ENCODE results near the gene PPP1R37.

The PPP1R37 gene

GRCh38 chr19:45071545-45071938, 21.4 kb upstream of the PPP1R37 start:
- no peak overlapping the region for H3K4me3 ChIP-seq (ENCODE audit: low read length)
- no peaks in the 10 kb centered on the region for H3K9me3 ChIP-seq (ENCODE audit: control insufficient read depth, insufficient read depth, low read length)
- no peak overlapping the region for H3K27ac ChIP-seq (ENCODE audit: low read length)
- WGBS (ENCODE audit: insufficient coverage, insufficient read length), result no CpG with 5 or more reads among the region's 25 CpGs
- H3K36me3 ChIP-seq (ENCODE audit: control insufficient read depth, insufficient read depth, low read length), result peaks cover 40% of the 10 kb centered on the region
- no peaks in the 10 kb centered on the region for H3K27me3 ChIP-seq (ENCODE audit: control insufficient read depth, insufficient read depth, low read length)
- no peak for DNase-seq (ENCODE audit: low read depth, low spot score)
- H3K4me1 ChIP-seq (ENCODE audit: control insufficient read depth, insufficient read depth, low read length), result peaks cover 2% of the 10 kb centered on the region; the same call in 1 of the 2 replicates

GRCh38 chr19:45071969-45072790, 20.8 kb upstream of the PPP1R37 start:
- Histone ChIP-seq H3K36me3 (ENCODE audit: control insufficient read depth, insufficient read depth, low read length) (peaks cover 39% of the 10 kb centered on the region), H3K4me1 (ENCODE audit: control insufficient read depth, insufficient read depth, low read length) (peaks cover 2% of the 10 kb centered on the region; the same call in 1 of the 2 replicates)
- no CpG with 5 or more reads among the region's 34 CpGs for WGBS (ENCODE audit: insufficient coverage, insufficient read length)

GRCh38 chr19:45074744-45075300, 18.2 kb upstream of the PPP1R37 start:
- no peak overlapping the region for H3K27ac ChIP-seq (ENCODE audit: low read length)
- WGBS (ENCODE audit: insufficient coverage, insufficient read length), result no CpG with 5 or more reads among the region's 11 CpGs
- no peak for DNase-seq (ENCODE audit: low read depth, low spot score)
- H3K36me3 ChIP-seq (ENCODE audit: control insufficient read depth, insufficient read depth, low read length), result peaks cover 24% of the 10 kb centered on the region
- no peaks in the 10 kb centered on the region for H3K9me3 ChIP-seq (ENCODE audit: control insufficient read depth, insufficient read depth, low read length)
- H3K27me3 ChIP-seq (ENCODE audit: control insufficient read depth, insufficient read depth, low read length), result no peaks in the 10 kb centered on the region
- H3K4me3 ChIP-seq (ENCODE audit: low read length), result peak overlapping the region; percentile 33; the same call in 1 of the 2 replicates
- H3K4me1 ChIP-seq (ENCODE audit: control insufficient read depth, insufficient read depth, low read length), result peaks cover 2% of the 10 kb centered on the region; the same call in 1 of the 2 replicates

More at GRCh38 chr19:45071969-45072790, 20.8 kb upstream of the PPP1R37 start:
- Histone ChIP-seq H3K27me3 (ENCODE audit: control insufficient read depth, insufficient read depth, low read length) (no peaks in the 10 kb centered on the region), H3K27ac (ENCODE audit: low read length) (no peak overlapping the region), H3K4me3 (ENCODE audit: low read length) (no peak overlapping the region), H3K9me3 (ENCODE audit: control insufficient read depth, insufficient read depth, low read length) (no peaks in the 10 kb centered on the region)
- DNase-seq (ENCODE audit: low read depth, low spot score), result no peak

GRCh38 chr19:45075301-45076028, 17.5 kb upstream of the PPP1R37 start:
- H3K9me3 ChIP-seq (ENCODE audit: control insufficient read depth, insufficient read depth, low read length), result no peaks in the 10 kb centered on the region
- H3K27ac ChIP-seq (ENCODE audit: low read length), result no peak overlapping the region
- H3K36me3 ChIP-seq (ENCODE audit: control insufficient read depth, insufficient read depth, low read length), result peaks cover 18% of the 10 kb centered on the region
- no peak for DNase-seq (ENCODE audit: low read depth, low spot score)
- H3K27me3 ChIP-seq (ENCODE audit: control insufficient read depth, insufficient read depth, low read length), result no peaks in the 10 kb centered on the region
- H3K4me1 ChIP-seq (ENCODE audit: control insufficient read depth, insufficient read depth, low read length), result peaks cover 2% of the 10 kb centered on the region; the same call in 1 of the 2 replicates
- peak overlapping the region; percentile 79 for H3K4me3 ChIP-seq (ENCODE audit: low read length)
- no CpG with 5 or more reads among the region's 26 CpGs for WGBS (ENCODE audit: insufficient coverage, insufficient read length)

GRCh38 chr19:45076029-45076850, 16.7 kb upstream of the PPP1R37 start, which contains the start of gene ZNF296:
TSS of gene ZNF296 (minus strand) at chr19:45076478. CDS start at chr19:45076373, 105 bp downstream.
- no CpG with 5 or more reads among the region's 81 CpGs for WGBS (ENCODE audit: insufficient coverage, insufficient read length)
- peak within 1 kb of the TSS; percentile 79 for H3K4me3 ChIP-seq (ENCODE audit: low read length)
- peaks cover 2% of the 10 kb centered on the region; the same call in 1 of the 2 replicates for H3K4me1 ChIP-seq (ENCODE audit: control insufficient read depth, insufficient read depth, low read length)
- no peaks in the 10 kb centered on the region for H3K27me3 ChIP-seq (ENCODE audit: control insufficient read depth, insufficient read depth, low read length)
- H3K27ac ChIP-seq (ENCODE audit: low read length), result no peak within 1 kb of the TSS
- H3K9me3 ChIP-seq (ENCODE audit: control insufficient read depth, insufficient read depth, low read length), result no peaks in the 10 kb centered on the region
- H3K36me3 ChIP-seq (ENCODE audit: control insufficient read depth, insufficient read depth, low read length), result peaks cover 12% of the 10 kb centered on the region
- peak; percentile 82 for DNase-seq (ENCODE audit: low read depth, low spot score)

GRCh38 chr19:45076851-45077730, 15.9 kb upstream of the PPP1R37 start:
- no peak overlapping the region for H3K4me3 ChIP-seq (ENCODE audit: low read length)
- no peak for DNase-seq (ENCODE audit: low read depth, low spot score)
- no CpG with 5 or more reads among the region's 15 CpGs for WGBS (ENCODE audit: insufficient coverage, insufficient read length)
- no peaks in the 10 kb centered on the region for H3K9me3 ChIP-seq (ENCODE audit: control insufficient read depth, insufficient read depth, low read length)
- H3K27ac ChIP-seq (ENCODE audit: low read length), result no peak overlapping the region
- peaks cover 8% of the 10 kb centered on the region for H3K36me3 ChIP-seq (ENCODE audit: control insufficient read depth, insufficient read depth, low read length)
- H3K27me3 ChIP-seq (ENCODE audit: control insufficient read depth, insufficient read depth, low read length), result no peaks in the 10 kb centered on the region
- H3K4me1 ChIP-seq (ENCODE audit: control insufficient read depth, insufficient read depth, low read length), result peaks cover 2% of the 10 kb centered on the region; the same call in 1 of the 2 replicates

GRCh38 chr19:45078390-45079062, 14.5 kb upstream of the PPP1R37 start:
- WGBS (ENCODE audit: insufficient coverage, insufficient read length), result no CpG with 5 or more reads among the region's 10 CpGs
- H3K4me3 ChIP-seq (ENCODE audit: low read length), result peak overlapping the region; percentile 87; the same call in 1 of the 2 replicates
- peaks cover 8% of the 10 kb centered on the region; the same call in 1 of the 2 replicates for H3K36me3 ChIP-seq (ENCODE audit: control insufficient read depth, insufficient read depth, low read length)
- peaks cover 2% of the 10 kb centered on the region; the same call in 1 of the 2 replicates for H3K4me1 ChIP-seq (ENCODE audit: control insufficient read depth, insufficient read depth, low read length)
- no peaks in the 10 kb centered on the region for H3K27me3 ChIP-seq (ENCODE audit: control insufficient read depth, insufficient read depth, low read length)
- H3K9me3 ChIP-seq (ENCODE audit: control insufficient read depth, insufficient read depth, low read length), result no peaks in the 10 kb centered on the region
- DNase-seq (ENCODE audit: low read depth, low spot score), result no peak
- no peak overlapping the region for H3K27ac ChIP-seq (ENCODE audit: low read length)

GRCh38 chr19:45079063-45079910, 13.7 kb upstream of the PPP1R37 start, which contains the start of gene GEMIN7:
TSS of gene GEMIN7 (plus strand) at chr19:45079260. CDS start at chr19:45090115, 10,855 bp downstream.
- Histone ChIP-seq H3K4me3 (ENCODE audit: low read length) (peak within 1 kb of the TSS; percentile 87), H3K36me3 (ENCODE audit: control insufficient read depth, insufficient read depth, low read length) (peaks cover 8% of the 10 kb centered on the region; the same call in 1 of the 2 replicates), H3K27me3 (ENCODE audit: control insufficient read depth, insufficient read depth, low read length) (no peaks in the 10 kb centered on the region), H3K27ac (ENCODE audit: low read length) (peak within 1 kb of the TSS; percentile 25), H3K4me1 (ENCODE audit: control insufficient read depth, insufficient read depth, low read length) (peaks cover 2% of the 10 kb centered on the region; the same call in 1 of the 2 replicates), H3K9me3 (ENCODE audit: control insufficient read depth, insufficient read depth, low read length) (no peaks in the 10 kb centered on the region)
- WGBS (ENCODE audit: insufficient coverage, insufficient read length), result no CpG with 5 or more reads among the region's 61 CpGs
- DNase-seq (ENCODE audit: low read depth, low spot score), result no peak

All from iPS DF 6.9 (cell line).